Measurements from ENCODE around the gene LAMA3. TPM values are rescaled to one million over a fixed set of nuclear protein-coding genes. Genes with fewer than 3 reads are reported as not detected.

LAMA3 gene
- total RNA-seq, 1 donor from 2014 or later = 126 TPM

DNA sequence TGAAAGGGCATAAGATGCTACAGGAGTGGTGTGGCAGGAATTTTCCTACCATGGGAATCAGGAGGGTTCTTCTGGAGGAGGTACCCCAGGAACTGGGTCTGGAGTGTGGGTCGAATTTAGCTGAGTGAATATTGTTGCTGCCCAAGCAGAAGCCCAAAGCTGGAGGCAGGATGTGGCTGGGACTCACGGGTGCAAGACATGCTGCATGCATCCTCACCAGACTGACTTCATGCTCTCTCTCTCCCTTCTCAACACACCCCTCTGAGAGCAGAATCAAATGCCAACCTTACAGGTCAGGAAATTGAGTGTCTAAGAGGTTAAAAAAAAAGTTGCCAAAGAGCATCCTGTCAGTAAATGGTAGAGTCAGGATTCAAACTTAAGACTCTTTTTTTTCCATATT is 246.6 kb downstream of the LAMA3 start:
- Histone ChIP-seq H3K36me3 (ENCODE audit: control insufficient read depth, insufficient read depth, low read length) (no peaks in the 10 kb centered on the region), H3K4me3 (ENCODE audit: low read depth, low read length) (no peak overlapping the region), H3K27me3 (ENCODE audit: control insufficient read depth, insufficient read depth, low read length) (no peaks in the 10 kb centered on the region)
- DNase-seq (ENCODE audit: low read depth) = no peak
- TF ChIP-seq, protein P1, sequence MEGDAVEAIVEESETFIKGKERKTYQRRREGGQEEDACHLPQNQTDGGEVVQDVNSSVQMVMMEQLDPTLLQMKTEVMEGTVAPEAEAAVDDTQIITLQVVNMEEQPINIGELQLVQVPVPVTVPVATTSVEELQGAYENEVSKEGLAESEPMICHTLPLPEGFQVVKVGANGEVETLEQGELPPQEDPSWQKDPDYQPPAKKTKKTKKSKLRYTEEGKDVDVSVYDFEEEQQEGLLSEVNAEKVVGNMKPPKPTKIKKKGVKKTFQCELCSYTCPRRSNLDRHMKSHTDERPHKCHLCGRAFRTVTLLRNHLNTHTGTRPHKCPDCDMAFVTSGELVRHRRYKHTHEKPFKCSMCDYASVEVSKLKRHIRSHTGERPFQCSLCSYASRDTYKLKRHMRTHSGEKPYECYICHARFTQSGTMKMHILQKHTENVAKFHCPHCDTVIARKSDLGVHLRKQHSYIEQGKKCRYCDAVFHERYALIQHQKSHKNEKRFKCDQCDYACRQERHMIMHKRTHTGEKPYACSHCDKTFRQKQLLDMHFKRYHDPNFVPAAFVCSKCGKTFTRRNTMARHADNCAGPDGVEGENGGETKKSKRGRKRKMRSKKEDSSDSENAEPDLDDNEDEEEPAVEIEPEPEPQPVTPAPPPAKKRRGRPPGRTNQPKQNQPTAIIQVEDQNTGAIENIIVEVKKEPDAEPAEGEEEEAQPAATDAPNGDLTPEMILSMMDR (IDR thresholded peaks at IDR 0.05; ENCODE audit: insufficient read depth, low read length, poor library complexity, severe bottlenecking) = no peak

DNA sequence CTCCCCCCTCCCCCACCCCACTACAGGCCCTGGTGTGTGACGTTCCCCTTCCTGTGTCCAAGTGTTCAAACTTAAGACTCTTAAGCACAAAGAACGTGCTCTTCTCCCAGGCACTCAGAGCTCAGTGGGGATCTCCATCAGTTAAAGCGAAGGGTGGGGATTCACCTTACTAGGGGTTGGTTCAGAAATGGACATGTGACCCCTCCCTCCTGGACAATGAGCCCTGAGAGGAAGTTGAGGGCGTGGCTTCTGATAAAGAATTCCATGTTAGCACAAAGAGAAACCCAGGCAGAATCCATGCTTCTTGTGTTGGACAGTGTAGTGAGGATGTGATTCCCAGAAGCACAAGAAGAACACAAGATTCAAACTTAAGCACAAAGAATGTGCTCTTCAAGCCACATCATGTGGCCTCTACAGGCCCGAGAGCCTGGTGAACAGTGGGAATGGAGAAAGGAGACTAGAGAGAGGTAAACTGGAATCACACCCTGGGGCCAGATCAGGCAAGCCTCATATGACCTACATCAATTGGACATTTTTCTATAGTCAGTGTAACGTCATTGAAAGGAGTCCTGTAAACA is 247.2 kb downstream of the LAMA3 start:
- no peak for DNase-seq (ENCODE audit: low read depth)
- Histone ChIP-seq H3K27me3 (ENCODE audit: control insufficient read depth, insufficient read depth, low read length) (no peaks in the 10 kb centered on the region), H3K4me3 (ENCODE audit: low read depth, low read length) (no peak overlapping the region), H3K36me3 (ENCODE audit: control insufficient read depth, insufficient read depth, low read length) (no peaks in the 10 kb centered on the region)
- TF ChIP-seq, protein P1 (IDR thresholded peaks at IDR 0.05; ENCODE audit: insufficient read depth, low read length, poor library complexity, severe bottlenecking) = no peak

DNA sequence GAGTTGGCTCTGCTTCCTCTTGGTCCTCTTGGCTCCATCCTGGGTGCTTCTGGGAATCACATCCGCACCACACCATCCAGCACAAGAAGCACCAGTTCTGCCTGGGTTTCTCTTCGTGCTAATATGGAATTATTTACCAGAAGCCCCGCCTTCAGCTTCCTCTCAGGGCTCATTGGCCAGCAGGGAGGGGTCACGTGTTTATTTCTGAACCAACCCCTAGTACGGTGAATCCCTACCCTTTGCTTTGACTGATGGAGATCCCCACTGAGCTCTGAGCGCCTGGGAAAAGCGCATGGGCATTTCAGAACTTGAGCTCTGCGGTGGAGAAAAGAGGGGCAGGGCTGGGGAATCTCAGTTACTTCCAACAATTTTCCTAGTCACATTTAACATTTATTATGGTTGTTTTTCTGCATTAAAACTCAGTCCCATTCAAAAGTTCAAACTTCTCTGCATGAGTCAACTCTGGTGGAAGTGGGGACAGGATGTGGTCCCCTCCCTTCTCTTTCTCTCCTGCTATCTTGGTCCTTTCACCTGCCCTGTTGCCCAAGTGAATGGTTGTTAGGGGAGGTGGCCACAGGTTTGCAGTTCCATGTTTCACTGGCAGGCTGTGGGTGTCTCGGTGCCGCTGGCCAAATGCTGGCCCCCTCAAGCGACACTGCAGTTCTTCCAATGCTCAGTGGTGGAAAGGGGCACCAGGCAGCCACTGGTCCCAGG is 248.9 kb downstream of the LAMA3 start:
- TF ChIP-seq, protein P1 (IDR thresholded peaks at IDR 0.05; ENCODE audit: insufficient read depth, low read length, poor library complexity, severe bottlenecking) = no peak
- Histone ChIP-seq H3K27me3 (ENCODE audit: control insufficient read depth, insufficient read depth, low read length) (no peaks in the 10 kb centered on the region), H3K36me3 (ENCODE audit: control insufficient read depth, insufficient read depth, low read length) (no peaks in the 10 kb centered on the region), H3K4me3 (ENCODE audit: low read depth, low read length) (no peak overlapping the region)
- DNase-seq (ENCODE audit: low read depth) = no peak

DNA sequence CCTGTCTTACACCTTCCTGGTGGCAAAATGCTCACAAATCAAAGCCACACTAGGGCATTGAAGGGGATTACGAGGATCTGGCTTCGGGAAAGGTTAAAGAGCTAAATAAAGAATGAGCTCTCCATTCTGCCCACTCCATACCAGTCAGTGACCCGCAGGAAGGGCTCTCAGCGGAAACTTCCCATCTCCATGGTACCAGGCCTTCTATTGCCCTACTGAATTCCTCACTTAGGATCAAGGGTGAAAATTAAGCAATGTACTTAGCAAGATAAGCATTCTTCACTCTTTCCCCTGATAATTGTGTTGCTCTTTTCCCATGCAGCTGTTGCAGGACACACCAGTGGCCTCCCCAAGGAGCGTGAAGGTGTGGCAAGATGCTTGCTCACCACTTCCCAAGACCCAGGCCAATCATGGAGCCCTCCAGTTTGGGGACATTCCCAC is 249.7 kb downstream of the LAMA3 start:
- no peaks in the 10 kb centered on the region for H3K36me3 ChIP-seq (ENCODE audit: control insufficient read depth, insufficient read depth, low read length)
- H3K4me3 ChIP-seq (ENCODE audit: low read depth, low read length) = no peak overlapping the region
- TF ChIP-seq, protein P1 (IDR thresholded peaks at IDR 0.05; ENCODE audit: insufficient read depth, low read length, poor library complexity, severe bottlenecking) = no peak
- H3K27me3 ChIP-seq (ENCODE audit: control insufficient read depth, insufficient read depth, low read length) = no peaks in the 10 kb centered on the region
- DNase-seq (ENCODE audit: low read depth) = no peak

DNA sequence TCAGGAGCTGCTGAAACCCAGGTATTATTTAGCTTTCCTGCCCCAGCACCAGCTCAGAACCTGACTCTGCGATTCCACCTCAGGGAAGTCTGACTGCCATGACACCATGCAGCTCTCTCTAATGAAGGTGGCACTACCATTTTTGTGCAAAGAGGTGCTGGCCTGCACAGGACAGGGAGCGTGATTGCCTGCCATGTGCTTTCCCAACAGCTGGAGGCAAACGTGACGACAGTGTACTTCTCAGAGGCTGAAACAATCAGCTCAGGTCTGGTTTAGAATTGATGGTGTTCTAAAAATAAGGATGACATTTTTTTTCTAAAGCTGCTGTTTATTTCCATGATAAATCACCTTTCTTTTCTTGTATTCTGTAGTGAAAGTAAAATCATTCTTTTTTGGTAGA is 250.1 kb downstream of the LAMA3 start:
- TF ChIP-seq, protein P1 (IDR thresholded peaks at IDR 0.05; ENCODE audit: insufficient read depth, low read length, poor library complexity, severe bottlenecking) = no peak
- Histone ChIP-seq H3K36me3 (ENCODE audit: control insufficient read depth, insufficient read depth, low read length) (no peaks in the 10 kb centered on the region), H3K27me3 (ENCODE audit: control insufficient read depth, insufficient read depth, low read length) (no peaks in the 10 kb centered on the region), H3K4me3 (ENCODE audit: low read depth, low read length) (no peak overlapping the region)
- DNase-seq (ENCODE audit: low read depth) = no peak

All from kidney epithelial cell (primary cell).